ENCODE data around the gene PDLIM5.

PDLIM5 gene

GRCh38 chr4:94490437-94490836 lies 38.7 kb downstream of the PDLIM5 start:
- no peaks in the 10 kb centered on the region for H3F3A ChIP-seq (ENCODE audit: low read depth)
- no peak overlapping the region for H2AFZ ChIP-seq (ENCODE audit: low read length)
- TF ChIP-seq EZH2phosphoT487 (IDR thresholded peaks at IDR 0.05; ENCODE audit: borderline replicate concordance), result no peak
- no peak for TF ChIP-seq CTCF (conservative IDR thresholded peaks at IDR 0.05; ENCODE audit: low read length)
- peaks cover 5% of the 10 kb centered on the region for H4K20me1 ChIP-seq (ENCODE audit: insufficient read depth, low read length, poor library complexity, severe bottlenecking)
- no peaks in the 10 kb centered on the region for H3K4me1 ChIP-seq (ENCODE audit: insufficient read depth, low read length, poor library complexity, severe bottlenecking)
- no peak overlapping the region for H3K4me2 ChIP-seq (ENCODE audit: low read depth, low read length, poor library complexity, severe bottlenecking)
- H3K27me3 ChIP-seq (ENCODE audit: insufficient read depth, low read length, poor library complexity, severe bottlenecking), result no peaks in the 10 kb centered on the region
- no peak overlapping the region for H3K9ac ChIP-seq (ENCODE audit: low read depth, low read length, poor library complexity, severe bottlenecking)
- no peaks in the 10 kb centered on the region for H3K9me3 ChIP-seq (ENCODE audit: insufficient read depth, low read depth, low read length)
- H3K9me2 ChIP-seq (replicated peaks; ENCODE audit: low read depth, low read length), result no peaks in the 10 kb centered on the region
- no peaks in the 10 kb centered on the region for H3K36me3 ChIP-seq (ENCODE audit: insufficient read depth, low read length)
- H3K4me3 ChIP-seq (ENCODE audit: low read length, poor library complexity, severe bottlenecking), result no peak overlapping the region
- H3K79me2 ChIP-seq (ENCODE audit: insufficient read depth, low read length), result peaks cover 30% of the 10 kb centered on the region; the same call in 1 of the 2 replicates

GRCh38 chr4:94491322-94491721 lies 39.6 kb downstream of the PDLIM5 start:
- H3K4me1 ChIP-seq (ENCODE audit: insufficient read depth, low read length, poor library complexity, severe bottlenecking), result no peaks in the 10 kb centered on the region
- no peak overlapping the region for H2AFZ ChIP-seq (ENCODE audit: low read length)
- H3K27me3 ChIP-seq (ENCODE audit: insufficient read depth, low read length, poor library complexity, severe bottlenecking), result no peaks in the 10 kb centered on the region
- H3K9me3 ChIP-seq (ENCODE audit: insufficient read depth, low read depth, low read length), result no peaks in the 10 kb centered on the region
- H3K4me3 ChIP-seq (ENCODE audit: low read length, poor library complexity, severe bottlenecking), result no peak overlapping the region
- peaks cover 5% of the 10 kb centered on the region for H4K20me1 ChIP-seq (ENCODE audit: insufficient read depth, low read length, poor library complexity, severe bottlenecking)
- H3K4me2 ChIP-seq (ENCODE audit: low read depth, low read length, poor library complexity, severe bottlenecking), result no peak overlapping the region
- no peaks in the 10 kb centered on the region for H3F3A ChIP-seq (ENCODE audit: low read depth)
- no peaks in the 10 kb centered on the region for H3K36me3 ChIP-seq (ENCODE audit: insufficient read depth, low read length)
- H3K79me2 ChIP-seq (ENCODE audit: insufficient read depth, low read length), result peaks cover 34% of the 10 kb centered on the region; the same call in 1 of the 2 replicates
- no peak for TF ChIP-seq CTCF (conservative IDR thresholded peaks at IDR 0.05; ENCODE audit: low read length)
- TF ChIP-seq EZH2phosphoT487 (IDR thresholded peaks at IDR 0.05; ENCODE audit: borderline replicate concordance), result no peak
- H3K9me2 ChIP-seq (replicated peaks; ENCODE audit: low read depth, low read length), result no peaks in the 10 kb centered on the region
- no peak overlapping the region for H3K9ac ChIP-seq (ENCODE audit: low read depth, low read length, poor library complexity, severe bottlenecking)

GRCh38 chr4:94495408-94495807 lies 43.7 kb downstream of the PDLIM5 start:
- Histone ChIP-seq H3K36me3 (ENCODE audit: insufficient read depth, low read length) (no peaks in the 10 kb centered on the region), H3K4me2 (ENCODE audit: low read depth, low read length, poor library complexity, severe bottlenecking) (no peak overlapping the region), H3K4me3 (ENCODE audit: low read length, poor library complexity, severe bottlenecking) (no peak overlapping the region)

More at GRCh38 chr4:94495408-94495807, 43.7 kb downstream of the PDLIM5 start:
- no peaks in the 10 kb centered on the region for H3K4me1 ChIP-seq (ENCODE audit: insufficient read depth, low read length, poor library complexity, severe bottlenecking)
- no peaks in the 10 kb centered on the region for H3K9me2 ChIP-seq (replicated peaks; ENCODE audit: low read depth, low read length)
- no peak overlapping the region for H2AFZ ChIP-seq (ENCODE audit: low read length)
- peaks cover 14% of the 10 kb centered on the region; the same call in 1 of the 2 replicates for H3K79me2 ChIP-seq (ENCODE audit: insufficient read depth, low read length)
- H3K27me3 ChIP-seq (ENCODE audit: insufficient read depth, low read length, poor library complexity, severe bottlenecking), result no peaks in the 10 kb centered on the region
- H3K9me3 ChIP-seq (ENCODE audit: insufficient read depth, low read depth, low read length), result no peaks in the 10 kb centered on the region; the same call in 1 of the 2 replicates
- H3F3A ChIP-seq (ENCODE audit: low read depth), result no peaks in the 10 kb centered on the region
- TF ChIP-seq EZH2phosphoT487 (IDR thresholded peaks at IDR 0.05; ENCODE audit: borderline replicate concordance) (no peak), CTCF (conservative IDR thresholded peaks at IDR 0.05; ENCODE audit: low read length) (no peak)
- H3K9ac ChIP-seq (ENCODE audit: low read depth, low read length, poor library complexity, severe bottlenecking), result no peak overlapping the region
- no peaks in the 10 kb centered on the region for H4K20me1 ChIP-seq (ENCODE audit: insufficient read depth, low read length, poor library complexity, severe bottlenecking)
